SK-N-SH (cell line): ENCODE data around the gene MTUS2. TPM values are rescaled to one million over a fixed set of nuclear protein-coding genes. Genes with fewer than 3 reads are reported as not detected.

Experiments
- CTCF ChIA-PET: fragments of 300-600, 350-600 bp; formaldehyde crosslinking; extraction: SDS; loops from one replicate; lab custom pipeline; 2021; lab: Yijun Ruan, JAX
- POLR2A ChIA-PET: fragments of 350-600 bp; sonication (Branson Sonifier 250); formaldehyde crosslinking; extraction: SDS; loops from one replicate; lab custom pipeline; 2020; ENCODE audit warnings: antibody characterized with exemption, inconsistent platforms; lab: Yijun Ruan, JAX
- DNase-seq: peaks from one replicate; pipeline ENCODE4 v3.0.0; 2012
- H2AFZ ChIP-seq: fragments of 200-600 bp; sonication (generic); 2 replicates; pipeline ENCODE4 v1.8.1; 2016; ENCODE audit warnings: antibody characterized with exemption, mild to moderate bottlenecking, low read depth
- H3F3A ChIP-seq: fragments of 200-600 bp; sonication (generic); replicated peaks from 2 replicates; pipeline ENCODE3; 2016; ENCODE audit warnings: antibody characterized with exemption, mild to moderate bottlenecking; ENCODE audit not compliant: insufficient read depth
- H3K27ac ChIP-seq, 2 experiments: fragments of 200-500 bp in 1 of 2; fragments of 200-600 bp in 1 of 2; sonication (Bioruptor generic) in 1 of 2; sonication (generic), shearing (Covaris generic) in 1 of 2; 2 replicates each; pipeline versions ENCODE4 v1.5.1 to v1.6.1; 2014 to 2016; ENCODE audit warnings: low read depth in 2 of 2, inconsistent platforms in 1 of 2, low read length in 1 of 2, mild to moderate bottlenecking in 1 of 2, mixed read lengths in 1 of 2
- H3K27me3 ChIP-seq: fragments of 200-600 bp; sonication (generic), shearing (Covaris generic); 2 replicates; pipeline ENCODE4 v1.6.1; 2016; ENCODE audit warnings: mixed run types; ENCODE audit not compliant: insufficient read depth
- H3K36me3 ChIP-seq, 2 experiments: fragments of 200-500 bp in 1 of 2; fragments of 200-600 bp in 1 of 2; sonication (Bioruptor generic) in 1 of 2; sonication (generic) in 1 of 2; replicated peaks in 1 of 2; 2 replicates each; pipeline versions ENCODE3 to v1.5.1; 2014 to 2016; ENCODE audit warnings: low read length in 1 of 2, mild to moderate bottlenecking in 1 of 2; ENCODE audit not compliant: insufficient read depth in 2 of 2, control insufficient read depth in 1 of 2
- H3K4me1 ChIP-seq, 2 experiments: fragments of 200-500 bp in 1 of 2; fragments of 200-600 bp in 1 of 2; sonication (Bioruptor generic) in 1 of 2; sonication (generic), shearing (Covaris generic) in 1 of 2; 2 replicates each; pipeline versions ENCODE4 v1.5.1 to v1.6.1; 2014 to 2016; ENCODE audit warnings: low read depth in 1 of 2, low read length in 1 of 2, mixed run types in 1 of 2; ENCODE audit not compliant: insufficient read depth in 2 of 2, control insufficient read depth in 1 of 2
- H3K4me2 ChIP-seq: fragments of 200-600 bp; sonication (generic), shearing (Covaris generic); 2 replicates; pipeline ENCODE4 v1.6.1; 2017; ENCODE audit warnings: mixed run types
- H3K4me3 ChIP-seq, 2 experiments: fragments of 200-500 bp in 1 of 2; fragments of 200-600 bp in 1 of 2; sonication (Bioruptor generic) in 1 of 2; sonication (generic), shearing (Covaris generic) in 1 of 2; 2 replicates each; pipeline versions ENCODE4 v1.5.1 to v1.8.1; 2014 to 2016; ENCODE audit warnings: low read depth in 2 of 2, inconsistent platforms in 1 of 2, low read length in 1 of 2, mild to moderate bottlenecking in 1 of 2, mixed read lengths in 1 of 2, moderate library complexity in 1 of 2
- H3K79me2 ChIP-seq: fragments of 200-600 bp; sonication (generic); 2 replicates; pipeline ENCODE4 v1.8.1; 2017; ENCODE audit warnings: mild to moderate bottlenecking; ENCODE audit not compliant: insufficient read depth
- H3K9ac ChIP-seq: fragments of 200-600 bp; sonication (generic); 2 replicates; pipeline ENCODE4 v1.6.1; 2017; ENCODE audit warnings: mixed run types
- H3K9me2 ChIP-seq: fragments of 200-600 bp; sonication (generic); 2 replicates; pipeline ENCODE4 v1.6.1; 2017; ENCODE audit warnings: mixed run types
- H3K9me3 ChIP-seq: fragments of 200-600 bp; sonication (generic); 2 replicates; pipeline ENCODE4 v1.6.1; 2017; ENCODE audit warnings: mixed run types, mild to moderate bottlenecking, moderate library complexity
- H4K20me1 ChIP-seq: fragments of 200-600 bp; sonication (generic); 2 replicates; pipeline ENCODE4 v1.6.1; 2017; ENCODE audit warnings: mild to moderate bottlenecking, mixed run types; ENCODE audit not compliant: insufficient read depth
- CHD2 ChIP-seq: fragments of 150-350 bp; IDR thresholded peaks from 2 replicates; pipeline ENCODE4 v1.6.1; 2018; ENCODE audit warnings: low read length; ENCODE audit not compliant: partially characterized antibody
- ELF1 ChIP-seq: IDR thresholded peaks from 2 replicates; pipeline ENCODE4 v1.4.0; 2012
- EP300 ChIP-seq, 2 experiments: IDR thresholded peaks; 2 replicates each; pipeline versions ENCODE4 v1.4.0 to v1.6.1; 2012; ENCODE audit warnings: borderline replicate concordance in 1 of 2, low read depth in 1 of 2, low read length in 1 of 2
- EZH2phosphoT487 ChIP-seq: fragments of 200-600 bp; sonication (generic); IDR thresholded peaks from 2 replicates; pipeline ENCODE4 v1.6.1; 2017; ENCODE audit warnings: low read depth, mixed run types, mild to moderate bottlenecking, antibody characterized with exemption, moderate library complexity, borderline replicate concordance
- FOSL2 ChIP-seq: IDR thresholded peaks from 2 replicates; pipeline ENCODE4 v1.4.0; 2012; ENCODE audit warnings: low read depth, mild to moderate bottlenecking, moderate library complexity, borderline replicate concordance
- FOXJ3 ChIP-seq: sonication (generic); formaldehyde crosslinking; IDR thresholded peaks from 2 replicates; pipeline ENCODE4 v1.5.1; 2020; ENCODE audit warnings: mild to moderate bottlenecking, missing genetic modification reagents
- GABPA ChIP-seq: IDR thresholded peaks from 2 replicates; pipeline ENCODE4 v1.4.0; 2012; ENCODE audit warnings: low read depth, mild to moderate bottlenecking
- GATA2 ChIP-seq: sonication (generic); formaldehyde crosslinking; IDR thresholded peaks from 2 replicates; pipeline ENCODE4 v1.5.0; 2020; ENCODE audit warnings: mild to moderate bottlenecking, missing genetic modification reagents
- JUND ChIP-seq: IDR thresholded peaks from 2 replicates; pipeline ENCODE4 v1.4.0; 2012
- MXI1 ChIP-seq: IDR thresholded peaks from 2 replicates; pipeline ENCODE4 v1.6.1; 2012; ENCODE audit warnings: mild to moderate bottlenecking, low read depth, low read length, improper control_type of control experiment
- NRF1 ChIP-seq: IDR thresholded peaks from 2 replicates; pipeline ENCODE4 v1.6.1; 2012; ENCODE audit warnings: low read depth, mild to moderate bottlenecking, low read length
- POLR2AphosphoS5 ChIP-seq: IDR thresholded peaks from 2 replicates; pipeline ENCODE4 v1.6.1; 2012; ENCODE audit warnings: low read depth, low read length
- RCOR1 ChIP-seq: fragments of 150-350 bp; IDR thresholded peaks from 2 replicates; pipeline ENCODE4 v1.6.1; 2017; ENCODE audit warnings: antibody characterized with exemption, low read length
- REST ChIP-seq: IDR thresholded peaks from 2 replicates; pipeline ENCODE4 v1.6.1; 2012; ENCODE audit warnings: mild to moderate bottlenecking, low read depth, low read length, moderate library complexity
- RFX5 ChIP-seq: IDR thresholded peaks from 2 replicates; pipeline ENCODE4 v1.6.1; 2012; ENCODE audit warnings: mild to moderate bottlenecking, improper control_type of control experiment, low read length
- RXRA ChIP-seq: IDR thresholded peaks from 2 replicates; pipeline ENCODE4 v1.4.0; 2012; ENCODE audit warnings: low read depth, mild to moderate bottlenecking, borderline replicate concordance
- SIN3A ChIP-seq: IDR thresholded peaks from 2 replicates; pipeline ENCODE4 v1.6.1; 2012; ENCODE audit warnings: low read depth, mild to moderate bottlenecking, low read length, moderate library complexity, borderline replicate concordance
- SMC3 ChIP-seq: IDR thresholded peaks from 2 replicates; pipeline ENCODE4 v1.6.1; 2012; ENCODE audit warnings: low read depth, low read length, improper control_type of control experiment
- TAF1 ChIP-seq: IDR thresholded peaks from 2 replicates; pipeline ENCODE4 v1.6.1; 2012; ENCODE audit warnings: low read depth, mild to moderate bottlenecking, low read length, moderate library complexity, borderline replicate concordance
- TCF12 ChIP-seq: IDR thresholded peaks from 2 replicates; pipeline ENCODE4 v1.4.0; 2012
- USF2 ChIP-seq: fragments of 150-350 bp; IDR thresholded peaks from 2 replicates; pipeline ENCODE4 v1.6.1; 2017; ENCODE audit warnings: antibody characterized with exemption, low read length, low read depth, borderline replicate concordance
- YY1 ChIP-seq: IDR thresholded peaks from 2 replicates; pipeline ENCODE4 v1.4.0; 2012; ENCODE audit warnings: low read depth, mild to moderate bottlenecking
- WGBS: methylation state at CpG from one replicate; pipeline ENCODE4 v1.1.6; 2017; ENCODE audit warnings: low lambda C conversion rate; 5-methylcytosine and 5-hydroxymethylcytosine counted together
- polyA plus RNA-seq, 3 experiments: library from polyadenylated mRNA; depleted of rRNA; stranded (reverse); fragments of >200 nt; gene quantifications; 2 replicates each; pipeline ENCODE4 v1.2.3, GENCODE V29; 2012
- TF ChIP-seq, protein P1 (sequence below): IDR thresholded peaks from 2 replicates; pipeline ENCODE4 v1.4.0; 2012; ENCODE audit warnings: low read depth
- TF ChIP-seq, protein P2 (sequence below): fragments of 150-350 bp; IDR thresholded peaks from 2 replicates; pipeline ENCODE4 v1.6.1; 2016; ENCODE audit warnings: mild to moderate bottlenecking, low read depth, low read length

The MTUS2 gene
- polyA plus RNA-seq, 1 of the 3 experiments (the other 2 are of a cell fraction): 1.7 TPM

GRCh38 chr13:29540334-29540733, 720.2 kb downstream of the MTUS2 start (continued):
- no peak for TF ChIP-seq RCOR1

DNA sequence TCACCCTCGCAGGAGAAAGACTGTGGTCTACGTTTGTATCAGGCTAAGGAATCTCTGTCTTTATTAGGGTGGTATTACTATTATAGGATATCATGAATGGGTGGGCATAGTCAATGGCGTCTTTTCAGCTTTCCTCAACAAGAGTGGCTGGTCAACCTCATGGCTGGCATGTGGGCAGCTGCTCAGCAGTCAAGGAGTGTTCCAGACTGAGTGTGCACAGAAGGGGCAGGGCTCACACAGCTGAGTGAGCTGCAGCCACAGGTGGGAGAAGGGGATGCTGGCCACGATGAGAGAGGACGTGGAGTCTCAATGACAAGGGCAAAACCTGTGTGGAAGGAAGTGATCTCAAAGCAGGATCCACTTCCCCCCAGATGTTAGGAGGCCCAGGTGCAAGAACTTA, 720.7 kb downstream of the MTUS2 start:
- Histone ChIP-seq H3K27ac (no peak overlapping the region), H3K9me2 (no peaks in the 10 kb centered on the region), H3K4me2 (no peak overlapping the region)
- no peak for TF ChIP-seq CHD2
- TF ChIP-seq, protein P1, sequence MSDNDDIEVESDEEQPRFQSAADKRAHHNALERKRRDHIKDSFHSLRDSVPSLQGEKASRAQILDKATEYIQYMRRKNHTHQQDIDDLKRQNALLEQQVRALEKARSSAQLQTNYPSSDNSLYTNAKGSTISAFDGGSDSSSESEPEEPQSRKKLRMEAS: no peak
- no peak for TF ChIP-seq RFX5
- no peak for TF ChIP-seq GABPA
- no peak for TF ChIP-seq FOSL2
- no peak for TF ChIP-seq SIN3A
- no peak for TF ChIP-seq MXI1
- no peak for TF ChIP-seq RXRA
- no peak for TF ChIP-seq ELF1
- no peak for TF ChIP-seq SMC3
- TF ChIP-seq FOXJ3 (CRISPR knock-in tag): no peak
- TF ChIP-seq NRF1: no peak
- TF ChIP-seq YY1: no peak
- TF ChIP-seq TAF1: no peak
- no peak for TF ChIP-seq USF2
- TF ChIP-seq, all 33 proteins: peak for 0
- WGBS: 93% methylated on average over 5 of the region's 5 CpGs
- H3K9me3 ChIP-seq: no peaks in the 10 kb centered on the region
- peaks cover 59% of the 10 kb centered on the region for H4K20me1 ChIP-seq
- H2AFZ ChIP-seq: no peak overlapping the region
- peaks cover 0 to 15% of the 10 kb centered on the region in 2 experiments; a peak in 2 of 4 replicates for H3K4me1 ChIP-seq
- H3K36me3 ChIP-seq: peaks cover under 1 to 5% of the 10 kb centered on the region in 2 experiments
- CTCF ChIA-PET: interaction anchor here (0.7 kb wide), 1 partner anchor 33 kb away, joined by 3 read pairs; no protein-coding TSS in a partner anchor
- no peaks in the 10 kb centered on the region for H3K27me3 ChIP-seq
- no peaks in the 10 kb centered on the region for H3F3A ChIP-seq
- no peak overlapping the region for H3K4me3 ChIP-seq
- H3K9ac ChIP-seq: no peak overlapping the region
- no peak for DNase-seq
- POLR2A ChIA-PET: no interaction called here
- peaks cover 85% of the 10 kb centered on the region for H3K79me2 ChIP-seq

DNA sequence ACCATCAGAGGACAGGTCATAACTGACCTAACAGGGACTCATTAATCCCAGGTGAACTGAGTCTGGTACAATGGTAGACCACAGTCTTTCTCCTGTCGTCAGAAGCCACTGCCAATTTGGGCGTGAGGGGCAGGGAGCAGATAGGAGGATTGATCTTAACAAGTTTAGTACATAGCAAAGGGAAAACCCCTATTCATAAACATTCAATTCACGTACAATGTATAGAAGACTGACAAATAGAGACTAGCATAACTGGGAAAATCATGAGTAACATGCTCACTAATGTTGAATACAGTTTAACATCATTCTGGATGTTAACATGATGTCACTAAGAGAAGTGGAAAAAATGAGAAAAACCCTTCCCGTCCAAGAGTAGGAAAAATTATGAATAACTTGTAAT, 721.3 kb downstream of the MTUS2 start:
- Histone ChIP-seq H3K27ac (no peak overlapping the region), H3K79me2 (peaks cover 91% of the 10 kb centered on the region), H3K9me3 (no peaks in the 10 kb centered on the region), H3K9me2 (no peaks in the 10 kb centered on the region), H3K27me3 (no peaks in the 10 kb centered on the region), H2AFZ (no peak overlapping the region), H3K36me3 (peaks cover 0 to 5% of the 10 kb centered on the region in 2 experiments), H3K4me1 (peaks cover 0 to 13% of the 10 kb centered on the region in 2 experiments; a peak in 2 of 4 replicates), H3K4me2 (no peak overlapping the region), H3F3A (no peaks in the 10 kb centered on the region), H3K4me3 (no peak overlapping the region), H4K20me1 (peaks cover 59% of the 10 kb centered on the region), H3K9ac (no peak overlapping the region)
- CTCF ChIA-PET: no interaction called here
- POLR2A ChIA-PET: no interaction called here
- WGBS: 93% methylated on average over 4 of the region's 4 CpGs
- no peak for DNase-seq
- no peak for TF ChIP-seq GATA2
- no peak for TF ChIP-seq POLR2AphosphoS5
- no peak for TF ChIP-seq FOXJ3 (CRISPR knock-in tag)
- no peak for TF ChIP-seq TCF12
- TF ChIP-seq REST: no peak
- no peak for TF ChIP-seq JUND
- no peak for TF ChIP-seq EP300 (IDR thresholded peaks at IDR 0.05; ENCODE audit: borderline replicate concordance in 1 of 2, low read depth in 1 of 2, low read length in 1 of 2)
- TF ChIP-seq, protein P2, sequence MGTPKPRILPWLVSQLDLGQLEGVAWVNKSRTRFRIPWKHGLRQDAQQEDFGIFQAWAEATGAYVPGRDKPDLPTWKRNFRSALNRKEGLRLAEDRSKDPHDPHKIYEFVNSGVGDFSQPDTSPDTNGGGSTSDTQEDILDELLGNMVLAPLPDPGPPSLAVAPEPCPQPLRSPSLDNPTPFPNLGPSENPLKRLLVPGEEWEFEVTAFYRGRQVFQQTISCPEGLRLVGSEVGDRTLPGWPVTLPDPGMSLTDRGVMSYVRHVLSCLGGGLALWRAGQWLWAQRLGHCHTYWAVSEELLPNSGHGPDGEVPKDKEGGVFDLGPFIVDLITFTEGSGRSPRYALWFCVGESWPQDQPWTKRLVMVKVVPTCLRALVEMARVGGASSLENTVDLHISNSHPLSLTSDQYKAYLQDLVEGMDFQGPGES: no peak
- no peak for TF ChIP-seq EZH2phosphoT487
